ENCODE results near the gene WDHD1.
"Not testable (repeated sequence)": the region's sequence is repeated elsewhere in the genome, so short reads cannot be mapped to it uniquely, and the experiment has no call there.

DNA sequence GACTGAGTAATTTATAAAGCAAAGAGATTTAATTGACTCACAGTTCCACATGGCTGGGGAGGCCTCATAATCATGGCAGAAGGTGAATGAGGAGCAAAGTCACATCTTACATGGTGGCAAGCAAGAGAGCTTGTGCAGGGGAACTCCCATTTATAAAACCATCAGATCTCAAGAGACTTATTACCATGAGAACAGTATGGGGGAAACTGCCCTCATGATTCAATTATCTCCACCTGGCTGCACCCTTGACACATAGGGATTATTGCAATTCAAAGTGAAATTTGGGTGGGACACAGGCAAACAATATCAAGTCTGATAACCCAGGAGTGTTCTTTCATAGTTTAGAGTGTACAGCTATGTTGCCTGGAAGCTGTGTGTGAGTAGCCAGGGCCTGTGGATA lies 11.1 kb upstream of the WDHD1 start:
- TF ChIP-seq, protein P1, sequence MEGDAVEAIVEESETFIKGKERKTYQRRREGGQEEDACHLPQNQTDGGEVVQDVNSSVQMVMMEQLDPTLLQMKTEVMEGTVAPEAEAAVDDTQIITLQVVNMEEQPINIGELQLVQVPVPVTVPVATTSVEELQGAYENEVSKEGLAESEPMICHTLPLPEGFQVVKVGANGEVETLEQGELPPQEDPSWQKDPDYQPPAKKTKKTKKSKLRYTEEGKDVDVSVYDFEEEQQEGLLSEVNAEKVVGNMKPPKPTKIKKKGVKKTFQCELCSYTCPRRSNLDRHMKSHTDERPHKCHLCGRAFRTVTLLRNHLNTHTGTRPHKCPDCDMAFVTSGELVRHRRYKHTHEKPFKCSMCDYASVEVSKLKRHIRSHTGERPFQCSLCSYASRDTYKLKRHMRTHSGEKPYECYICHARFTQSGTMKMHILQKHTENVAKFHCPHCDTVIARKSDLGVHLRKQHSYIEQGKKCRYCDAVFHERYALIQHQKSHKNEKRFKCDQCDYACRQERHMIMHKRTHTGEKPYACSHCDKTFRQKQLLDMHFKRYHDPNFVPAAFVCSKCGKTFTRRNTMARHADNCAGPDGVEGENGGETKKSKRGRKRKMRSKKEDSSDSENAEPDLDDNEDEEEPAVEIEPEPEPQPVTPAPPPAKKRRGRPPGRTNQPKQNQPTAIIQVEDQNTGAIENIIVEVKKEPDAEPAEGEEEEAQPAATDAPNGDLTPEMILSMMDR (IDR thresholded peaks at IDR 0.05) = not testable (repeated sequence)
- TF ChIP-seq POLR2A (IDR thresholded peaks at IDR 0.05) = not testable (repeated sequence)
